HFF-Myc (cell line): Measurements from ENCODE around the gene ZNF292.

ENCODE experiments used
- DNase-seq: peaks from one replicate; pipeline ENCODE4 v3.0.0-alpha.2; 2011; ENCODE audit warnings: low read depth; ENCODE audit errors: extremely low read depth
- H3K4me3 ChIP-seq: replicated peaks from 2 replicates; pipeline ENCODE4 v1.5.1; 2011; ENCODE audit warnings: low read depth, mild to moderate bottlenecking, control low read depth, low read length
- TF ChIP-seq, protein P1 (sequence below): IDR thresholded peaks from 2 replicates; pipeline ENCODE4 v1.5.1; 2012; ENCODE audit warnings: mild to moderate bottlenecking, low read depth, low read length, control low read depth; ENCODE audit errors: missing control alignments

The ZNF292 gene

DNA sequence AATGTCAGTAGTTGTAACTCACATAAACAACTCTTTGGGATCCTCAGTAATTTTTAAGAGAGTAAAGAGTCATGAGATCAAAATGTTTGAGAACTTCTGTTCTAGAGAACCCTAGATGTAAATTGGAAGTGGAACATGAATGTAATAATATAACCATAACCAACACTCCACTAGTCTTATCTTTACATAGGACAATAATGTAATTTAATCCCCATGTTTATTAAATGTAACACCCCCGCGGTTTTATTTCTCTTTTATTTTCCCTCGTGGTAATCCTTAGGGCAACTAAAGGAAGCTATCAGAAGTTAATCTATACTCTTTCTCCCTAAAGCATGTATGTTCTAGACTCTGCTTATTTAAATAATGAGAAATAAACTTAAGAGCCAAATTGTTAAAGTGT, 54.4 kb downstream of the ZNF292 start:
- TF ChIP-seq, protein P1, sequence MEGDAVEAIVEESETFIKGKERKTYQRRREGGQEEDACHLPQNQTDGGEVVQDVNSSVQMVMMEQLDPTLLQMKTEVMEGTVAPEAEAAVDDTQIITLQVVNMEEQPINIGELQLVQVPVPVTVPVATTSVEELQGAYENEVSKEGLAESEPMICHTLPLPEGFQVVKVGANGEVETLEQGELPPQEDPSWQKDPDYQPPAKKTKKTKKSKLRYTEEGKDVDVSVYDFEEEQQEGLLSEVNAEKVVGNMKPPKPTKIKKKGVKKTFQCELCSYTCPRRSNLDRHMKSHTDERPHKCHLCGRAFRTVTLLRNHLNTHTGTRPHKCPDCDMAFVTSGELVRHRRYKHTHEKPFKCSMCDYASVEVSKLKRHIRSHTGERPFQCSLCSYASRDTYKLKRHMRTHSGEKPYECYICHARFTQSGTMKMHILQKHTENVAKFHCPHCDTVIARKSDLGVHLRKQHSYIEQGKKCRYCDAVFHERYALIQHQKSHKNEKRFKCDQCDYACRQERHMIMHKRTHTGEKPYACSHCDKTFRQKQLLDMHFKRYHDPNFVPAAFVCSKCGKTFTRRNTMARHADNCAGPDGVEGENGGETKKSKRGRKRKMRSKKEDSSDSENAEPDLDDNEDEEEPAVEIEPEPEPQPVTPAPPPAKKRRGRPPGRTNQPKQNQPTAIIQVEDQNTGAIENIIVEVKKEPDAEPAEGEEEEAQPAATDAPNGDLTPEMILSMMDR: no peak
- H3K4me3 ChIP-seq: no peak overlapping the region
- DNase-seq: no peak

DNA sequence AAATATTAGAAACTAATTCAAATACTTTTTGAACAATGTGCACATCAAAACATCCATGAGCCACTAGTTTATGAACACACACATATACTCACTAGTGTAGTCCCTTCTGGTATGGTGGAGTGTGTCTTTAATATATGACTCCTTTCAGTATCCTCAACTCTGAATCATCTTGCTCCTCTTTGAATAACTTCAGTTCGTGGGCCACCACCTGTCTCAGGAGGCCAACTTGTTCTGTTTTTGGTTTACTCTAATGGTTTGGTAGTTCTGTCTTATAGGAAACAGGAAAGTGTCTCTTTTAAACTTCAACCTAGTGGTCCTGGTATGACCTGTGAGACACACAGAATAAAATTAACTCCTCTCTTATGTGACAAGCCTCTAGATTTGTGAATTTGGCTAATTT, 55.6 kb downstream of the ZNF292 start:
- no peak overlapping the region for H3K4me3 ChIP-seq
- DNase-seq: no peak
- TF ChIP-seq, protein P1: no peak

DNA sequence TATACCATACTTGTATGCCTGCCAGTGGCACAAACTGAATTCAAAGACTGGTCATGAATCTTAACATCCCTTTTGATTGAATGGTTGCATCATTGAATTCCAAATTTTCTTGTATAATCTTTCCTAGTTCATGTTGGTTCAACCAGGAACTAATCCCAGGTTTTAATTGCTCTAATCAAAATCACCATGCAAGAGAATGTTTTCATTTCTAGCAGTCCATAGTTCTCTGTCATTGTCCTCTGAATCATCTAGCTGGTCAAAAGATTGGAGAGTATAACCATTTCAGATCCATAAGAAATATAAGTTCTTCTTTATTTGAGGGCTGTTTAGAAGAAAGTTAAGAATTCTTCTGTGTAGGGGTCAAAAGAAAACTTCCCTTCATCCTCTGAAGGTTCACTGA, 57.2 kb downstream of the ZNF292 start:
- DNase-seq: no peak
- H3K4me3 ChIP-seq: no peak overlapping the region
- TF ChIP-seq, protein P1: no peak

DNA sequence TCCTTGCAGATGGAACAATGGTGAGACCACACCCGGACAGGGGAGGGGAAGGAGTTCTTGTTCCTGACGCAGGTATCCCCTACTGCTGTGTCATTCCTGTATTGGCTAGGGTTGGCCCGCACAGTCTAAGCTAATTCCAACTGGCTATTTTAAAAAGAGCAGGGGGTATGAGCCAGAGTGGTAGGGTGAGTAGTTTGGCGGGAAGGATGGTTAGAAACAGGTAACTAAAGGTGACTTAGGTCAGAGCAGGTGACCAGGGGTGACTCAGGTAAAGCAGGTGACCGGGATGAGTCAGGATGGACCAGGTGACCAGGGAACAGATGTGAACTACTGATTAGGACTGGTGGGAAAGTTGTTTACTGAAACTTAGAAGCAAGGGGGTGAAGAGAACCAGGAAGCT, 58.0 kb downstream of the ZNF292 start:
- DNase-seq: no peak
- TF ChIP-seq, protein P1: no peak

DNA sequence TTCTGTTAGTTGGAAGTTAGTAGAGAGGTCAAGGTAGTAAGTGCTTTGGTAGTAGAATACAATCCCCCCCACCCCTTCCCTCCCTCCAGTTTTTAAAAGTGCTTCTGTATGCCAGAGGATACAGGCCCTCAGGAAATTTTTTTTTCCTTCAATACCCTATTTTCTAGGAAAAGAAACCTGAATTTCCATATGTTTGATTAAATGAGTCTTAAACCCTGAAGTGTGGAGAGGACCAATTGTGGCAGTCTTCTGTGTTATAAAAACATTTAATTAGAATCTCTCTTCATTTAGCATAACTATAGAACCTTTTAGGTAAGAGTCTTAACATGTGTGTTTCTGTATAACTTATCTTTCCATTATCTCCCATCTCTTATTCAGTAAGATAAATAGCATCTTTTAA, 59.5 kb downstream of the ZNF292 start:
- TF ChIP-seq, protein P1: no peak
- no peak for DNase-seq
- H3K4me3 ChIP-seq: no peak overlapping the region

More for the DNA sequence above, 58.0 kb downstream of the ZNF292 start:
- no peak overlapping the region for H3K4me3 ChIP-seq

DNA sequence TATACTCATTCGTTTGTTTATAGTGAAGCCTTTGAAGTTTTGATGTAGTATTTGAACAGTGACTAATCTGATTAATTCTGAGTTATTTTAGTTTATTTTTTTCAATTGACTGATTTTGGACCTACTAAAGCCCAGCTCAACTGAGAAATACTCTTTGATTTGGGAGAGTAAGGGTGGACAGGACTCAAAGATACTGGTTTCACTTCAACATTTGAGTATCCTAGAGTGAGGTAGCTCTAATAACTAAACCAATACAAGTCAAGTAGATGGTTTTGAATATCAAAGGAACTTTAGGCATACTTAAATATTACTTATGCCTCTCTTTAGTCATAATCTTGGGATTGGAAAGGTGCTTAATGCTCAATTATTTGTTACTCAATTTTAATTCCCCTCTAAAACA, 65.6 kb downstream of the ZNF292 start:
- TF ChIP-seq, protein P1: no peak
- H3K4me3 ChIP-seq: no peak overlapping the region
- DNase-seq: no peak

DNA sequence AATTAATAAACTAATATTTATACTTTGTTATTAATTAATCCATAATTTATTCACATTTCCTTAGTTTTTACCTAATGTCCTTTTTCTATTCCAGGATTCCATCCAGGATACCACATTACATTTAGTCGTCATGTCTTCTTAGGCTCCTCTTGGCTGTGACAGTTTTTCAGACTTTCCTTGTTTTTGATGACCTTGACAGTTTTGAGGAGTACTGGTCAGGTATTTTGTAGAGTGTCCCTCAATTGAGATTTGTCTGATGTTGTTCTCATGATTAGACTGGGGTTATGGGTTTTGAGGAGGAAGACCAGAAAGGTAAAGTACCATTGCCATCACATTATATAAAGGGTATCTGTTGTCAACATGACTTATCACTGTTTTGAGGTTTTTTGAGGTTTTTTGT, 67.3 kb downstream of the ZNF292 start:
- no peak overlapping the region for H3K4me3 ChIP-seq
- TF ChIP-seq, protein P1: no peak
- DNase-seq: no peak
